Measurements from ENCODE around the gene SENP5. TPM values are rescaled to one million over a fixed set of nuclear protein-coding genes. Genes with fewer than 3 reads are reported as not detected.

SENP5 gene
- total RNA-seq, 3 donors from 2014 or later (not counting 1 experiment from before 2014, with no cell fraction given) = 77.0 to 98.7 (median 78.0) TPM

GRCh38 chr3:196981657-196982056 lies 113.9 kb downstream of the SENP5 start:
- ATAC-seq = no peak
- intact Hi-C loops (cut with micrococcal nuclease) = no loop called here

GRCh38 chr3:196983186-196983585 lies 115.5 kb downstream of the SENP5 start:
- intact Hi-C loops (cut with micrococcal nuclease) = no loop called here
- no peak for TF ChIP-seq CTCF (IDR thresholded peaks at IDR 0.05)
- H3K27me3 ChIP-seq (ENCODE audit: control insufficient read depth, insufficient read depth, low read length) = peaks cover 2% of the 10 kb centered on the region
- no peaks in the 10 kb centered on the region for H3K9me3 ChIP-seq (ENCODE audit: control insufficient read depth, insufficient read depth, low read length)
- no peak overlapping the region for H3K27ac Mint-ChIP-seq
- peaks cover 22 to 28% of the 10 kb centered on the region in 2 donors for H3K27me3 Mint-ChIP-seq (ENCODE audit: low read depth in 2 of 2)
- H3K36me3 Mint-ChIP-seq = no peaks in the 10 kb centered on the region
- ATAC-seq (no peak), DNase-seq (no peak)
- peaks cover 5 to 7% of the 10 kb centered on the region in 2 donors for H3K4me1 Mint-ChIP-seq
- no peak overlapping the region for H3K4me3 ChIP-seq (ENCODE audit: low read length)
- no peak overlapping the region for H3K27ac ChIP-seq (ENCODE audit: low read length)
- peaks cover 5% of the 10 kb centered on the region for H3K4me1 ChIP-seq (ENCODE audit: control insufficient read depth, insufficient read depth, low read length)
- no peaks in the 10 kb centered on the region for H3K36me3 ChIP-seq (ENCODE audit: control insufficient read depth, insufficient read depth, low read length)
- H3K4me3 Mint-ChIP-seq = no peak overlapping the region
- WGBS (ENCODE audit: insufficient coverage) = 67% methylated on average over 1 of the region's 1 CpG
- H3K9me3 Mint-ChIP-seq = peaks cover 0 to 4% of the 10 kb centered on the region in 2 donors

More at GRCh38 chr3:196981657-196982056, 113.9 kb downstream of the SENP5 start:
- H3K4me3 Mint-ChIP-seq = no peak overlapping the region
- peaks cover 22 to 28% of the 10 kb centered on the region in 2 donors for H3K27me3 Mint-ChIP-seq (ENCODE audit: low read depth in 2 of 2)
- Histone ChIP-seq H3K27ac (ENCODE audit: low read length) (no peak overlapping the region), H3K27me3 (ENCODE audit: control insufficient read depth, insufficient read depth, low read length) (peaks cover 2% of the 10 kb centered on the region), H3K36me3 (ENCODE audit: control insufficient read depth, insufficient read depth, low read length) (no peaks in the 10 kb centered on the region), H3K9me3 (ENCODE audit: control insufficient read depth, insufficient read depth, low read length) (no peaks in the 10 kb centered on the region), H3K4me3 (ENCODE audit: low read length) (no peak overlapping the region), H3K4me1 (ENCODE audit: control insufficient read depth, insufficient read depth, low read length) (peaks cover 5% of the 10 kb centered on the region)
- no peak overlapping the region for H3K27ac Mint-ChIP-seq
- no peak for DNase-seq
- WGBS (ENCODE audit: insufficient coverage) = 84% methylated on average over 13 of the region's 13 CpGs
- no peaks in the 10 kb centered on the region for H3K36me3 Mint-ChIP-seq
- peaks cover 5 to 7% of the 10 kb centered on the region in 2 donors for H3K4me1 Mint-ChIP-seq
- no peak for TF ChIP-seq CTCF (IDR thresholded peaks at IDR 0.05)
- H3K9me3 Mint-ChIP-seq = peaks cover 0 to 4% of the 10 kb centered on the region in 2 donors

Other genes with a start within 250 kb of the SENP5 start
- 10 to 100 TPM; 32.5 to 56.3 (median 56.2) TPM for gene NRROS, start 228.2 kb upstream of the SENP5 start, total RNA-seq
- gene CEP19, start 155.7 kb upstream of the SENP5 start, total RNA-seq = 1 to 10 TPM in 2 of 3 donors, under 1 TPM in 1; 0.92 to 1.8 (median 1.1) TPM
- 10 to 100 TPM; 23.9 to 31.8 (median 24.2) TPM for gene PIGX, start 155.5 kb upstream of the SENP5 start, total RNA-seq
- 10 to 100 TPM; 64.5 to 68.6 (median 66.4) TPM for gene PAK2, start 128.1 kb upstream of the SENP5 start, total RNA-seq
- gene NCBP2, start 74.6 kb downstream of the SENP5 start, total RNA-seq = 10 to 100 TPM; 32.3 to 44.1 (median 37.5) TPM
- gene PIGZ, start 100.9 kb downstream of the SENP5 start, total RNA-seq = 1 to 10 TPM; 2.2 to 2.3 (median 2.2) TPM
- 1 to 10 TPM; 2.4 to 4.3 (median 4.0) TPM for gene MELTF, start 161.9 kb downstream of the SENP5 start, total RNA-seq

Data from natural killer cell (primary cell).